Measurements from ENCODE around the gene GRAP2.

GRCh38 chr22:40001800-40002577 is 101.1 kb downstream of the GRAP2 start:
- TF ChIP-seq POLR2AphosphoS5 (IDR thresholded peaks at IDR 0.05; ENCODE audit: low read depth, low read length) (no peak), CTCF (IDR thresholded peaks at IDR 0.05) (no peak), EZH2phosphoT487 (IDR thresholded peaks at IDR 0.05; ENCODE audit: borderline replicate concordance, low read depth) (no peak), MXI1 (IDR thresholded peaks at IDR 0.05; ENCODE audit: low read depth, low read length) (no peak), ELF1 (IDR thresholded peaks at IDR 0.05) (no peak), REST (IDR thresholded peaks at IDR 0.05; ENCODE audit: low read depth, low read length) (no peak), IRF3 (IDR thresholded peaks at IDR 0.05; ENCODE audit: low read depth, low read length) (no peak), NFIC (IDR thresholded peaks at IDR 0.05; ENCODE audit: borderline replicate concordance) (no peak), ZBTB33 (IDR thresholded peaks at IDR 0.05; ENCODE audit: borderline replicate concordance, low read depth) (no peak), SIN3A (IDR thresholded peaks at IDR 0.05; ENCODE audit: borderline replicate concordance, low read depth, low read length) (no peak), GABPA (IDR thresholded peaks at IDR 0.05; ENCODE audit: low read depth) (no peak), TCF12 (IDR thresholded peaks at IDR 0.05) (no peak)
